ENCODE measurements around the gene ITGA5. TPM values are rescaled to one million over a fixed set of nuclear protein-coding genes. Genes with fewer than 3 reads are reported as not detected.

Gene ITGA5
- total and polyA plus RNA-seq, 9 of the 15 experiments (the other 6 are each of a cell fraction or from before 2014, with no cell fraction given) = 9.1 to 82.1 (median 47.4) TPM

- TF ChIP-seq THRAP3 (IDR thresholded peaks at IDR 0.05; ENCODE audit: borderline replicate concordance) = no peak
- TF ChIP-seq SNRNP70 (optimal IDR thresholded peaks at IDR 0.05; ENCODE audit: low read depth, low read length) = no peak
- no peak for TF ChIP-seq MCM7 (IDR thresholded peaks at IDR 0.05)
- TF ChIP-seq FOXA3 (CRISPR knock-in tag; conservative IDR thresholded peaks at IDR 0.05 in 1 of 2, IDR thresholded peaks at IDR 0.05 in 1 of 2) = no peak
- TF ChIP-seq UBTF (IDR thresholded peaks at IDR 0.05; ENCODE audit: borderline replicate concordance in 1 of 2, low read depth in 2 of 2, low read length in 2 of 2) = peak in 1 of 2 experiments; percentile 81; a peak in 1 of 4 replicates
- TF ChIP-seq EP300 (IDR thresholded peaks at IDR 0.05; ENCODE audit: low read length) = no peak
- no peak for TF ChIP-seq ZNF408 (CRISPR knock-in tag; IDR thresholded peaks at IDR 0.05; ENCODE audit: low read depth)
- TF ChIP-seq LCOR (CRISPR knock-in tag; IDR thresholded peaks at IDR 0.05) = peak; percentile 57; the same call in 1 of the 2 replicates
- TF ChIP-seq ZNF311 (CRISPR knock-in tag; IDR thresholded peaks at IDR 0.05) = no peak
- TF ChIP-seq ZNF586 (CRISPR knock-in tag; conservative IDR thresholded peaks at IDR 0.05) = no peak
- no peak for TF ChIP-seq LEF1 (IDR thresholded peaks at IDR 0.05)
- no peak for TF ChIP-seq PKNOX1 (IDR thresholded peaks at IDR 0.05)
- no peak for TF ChIP-seq SREBF1 (IDR thresholded peaks at IDR 0.05; ENCODE audit: borderline replicate concordance, low read depth, low read length)
- no peak for TF ChIP-seq NKRF (IDR thresholded peaks at IDR 0.05; ENCODE audit: borderline replicate concordance)
- 0 out of 4 replicates have a peak, but pooled peaks of 1 of the 2 experiments have one; percentile 52 for TF ChIP-seq NONO (IDR thresholded peaks at IDR 0.05; ENCODE audit: low read depth in 2 of 2, low read length in 1 of 2)
- TF ChIP-seq ETV1 (tag; conservative IDR thresholded peaks at IDR 0.05; ENCODE audit: low read depth) = no peak
- TF ChIP-seq ZNF184 (CRISPR knock-in tag; IDR thresholded peaks at IDR 0.05) = no peak
Observed at GRCh38 chr12:54370171-54370730, 48.8 kb downstream of the ITGA5 start (continued).
